Measurements from ENCODE around the gene ARMH2.
A peak's percentile ranks its signal among the peaks of the same experiment; 100 is the strongest.
"Not testable (repeated sequence)": the region's sequence is repeated elsewhere in the genome, so short reads cannot be mapped to it uniquely, and the experiment has no call there.

The ARMH2 gene

GRCh38 chr6:24766680-24767462 lies 31.8 kb downstream of the ARMH2 start:
- FAIRE-seq (peak; percentile 56), DNase-seq (ENCODE audit: extremely low spot score, insufficient read length, low read depth) (no peak)

- not testable (repeated sequence) for DNase-seq (ENCODE audit: extremely low spot score, insufficient read length, low read depth); FAIRE-seq
These were observed 32.7 kb downstream of the ARMH2 start for GRCh38 chr6:24765968-24766367.

- not testable (repeated sequence) for DNase-seq (ENCODE audit: extremely low spot score, insufficient read length, low read depth); FAIRE-seq
These were observed 33.6 kb downstream of the ARMH2 start for GRCh38 chr6:24764833-24765828.

- FAIRE-seq (no peak), DNase-seq (ENCODE audit: extremely low spot score, insufficient read length, low read depth) (no peak)
These were observed 35.1 kb downstream of the ARMH2 start for GRCh38 chr6:24763578-24763977.

GRCh38 chr6:24761851-24762250 lies 36.9 kb downstream of the ARMH2 start:
- DNase-seq (ENCODE audit: extremely low spot score, insufficient read length, low read depth) (no peak), FAIRE-seq (no peak)

- DNase-seq (ENCODE audit: extremely low spot score, insufficient read length, low read depth) (no peak), FAIRE-seq (no peak)
These were observed 37.4 kb downstream of the ARMH2 start for GRCh38 chr6:24761193-24761835.

GRCh38 chr6:24760210-24760609 lies 38.5 kb downstream of the ARMH2 start:
- no peak for DNase-seq (ENCODE audit: extremely low spot score, insufficient read length, low read depth)
- no peak for FAIRE-seq

GRCh38 chr6:24759718-24760117 lies 39.0 kb downstream of the ARMH2 start:
- no peak for FAIRE-seq
- no peak for DNase-seq (ENCODE audit: extremely low spot score, insufficient read length, low read depth)

- DNase-seq (ENCODE audit: extremely low spot score, insufficient read length, low read depth) (no peak), FAIRE-seq (no peak)
These were observed 41.1 kb downstream of the ARMH2 start for GRCh38 chr6:24757611-24758010.

GRCh38 chr6:24755279-24755678 lies 43.4 kb downstream of the ARMH2 start:
- no peak for FAIRE-seq
- DNase-seq (ENCODE audit: extremely low spot score, insufficient read length, low read depth): no peak

GRCh38 chr6:24754378-24754777 lies 44.3 kb downstream of the ARMH2 start:
- not testable (repeated sequence) for FAIRE-seq; DNase-seq (ENCODE audit: extremely low spot score, insufficient read length, low read depth)

- FAIRE-seq: no peak
These were observed 45.2 kb downstream of the ARMH2 start for GRCh38 chr6:24753545-24753944.

GRCh38 chr6:24752917-24753492 lies 45.7 kb downstream of the ARMH2 start:
- FAIRE-seq (no peak), DNase-seq (ENCODE audit: extremely low spot score, insufficient read length, low read depth) (no peak)

More at GRCh38 chr6:24753545-24753944, 45.2 kb downstream of the ARMH2 start:
- no peak for DNase-seq (ENCODE audit: extremely low spot score, insufficient read length, low read depth)

- no peak for DNase-seq (ENCODE audit: extremely low spot score, insufficient read length, low read depth)
- FAIRE-seq: no peak
These were observed 46.2 kb downstream of the ARMH2 start for GRCh38 chr6:24752503-24752902.

- FAIRE-seq; DNase-seq (ENCODE audit: extremely low spot score, insufficient read length, low read depth): not testable (repeated sequence)
These were observed 47.8 kb downstream of the ARMH2 start for GRCh38 chr6:24750878-24751277.

- no peak for FAIRE-seq
These were observed 49.4 kb downstream of the ARMH2 start for GRCh38 chr6:24749297-24749696.

More at GRCh38 chr6:24749297-24749696, 49.4 kb downstream of the ARMH2 start:
- DNase-seq (ENCODE audit: extremely low spot score, insufficient read length, low read depth): no peak

Measured in GM18507 (cell line).